ENCODE results near the gene PLEKHG5. TPM values are rescaled to one million over a fixed set of nuclear protein-coding genes. Genes with fewer than 3 reads are reported as not detected.
A peak's percentile ranks its signal among the peaks of the same experiment; 100 is the strongest.
"Not testable (repeated sequence)": the region's sequence is repeated elsewhere in the genome, so short reads cannot be mapped to it uniquely, and the experiment has no call there.

Gene PLEKHG5
- total RNA-seq, 2 donors from 2014 or later, result 11.6 to 21.4 TPM

GRCh38 chr1:6454856-6455751 lies 36.4 kb downstream of the PLEKHG5 start:
- TF ChIP-seq CTCF (IDR thresholded peaks at IDR 0.05), result peak in 1 of 4 experiments; percentile 18
- TF ChIP-seq POLR2AphosphoS5 (IDR thresholded peaks at IDR 0.05), result no peak
- intact Hi-C loops (cut with DNase I), result no loop called here
- Histone ChIP-seq H3K27me3 (replicated peaks; ENCODE audit: insufficient read depth) (peaks cover 16% of the 10 kb centered on the region), H3K27ac (no peak overlapping the region), H3K36me3 (no peaks in the 10 kb centered on the region), H3K4me3 (no peak overlapping the region), H3K9me3 (no peaks in the 10 kb centered on the region), H3K4me1 (replicated peaks) (no peaks in the 10 kb centered on the region)
- no peak for DNase-seq (ENCODE audit: low spot score)
- 8% methylated on average over 71 of the region's 115 CpGs for WGBS

GRCh38 chr1:6453895-6454855 lies 37.3 kb downstream of the PLEKHG5 start:
- H3K4me1 ChIP-seq (replicated peaks); intact Hi-C loops (cut with DNase I); DNase-seq (ENCODE audit: low spot score); H3K9me3 ChIP-seq; H3K36me3 ChIP-seq; H3K4me3 ChIP-seq; H3K27ac ChIP-seq: not testable (repeated sequence)
- WGBS, result 15% methylated on average over 64 of the region's 85 CpGs
- peaks cover 16% of the 10 kb centered on the region for H3K27me3 ChIP-seq (replicated peaks; ENCODE audit: insufficient read depth)

GRCh38 chr1:6450943-6451373 lies 40.5 kb downstream of the PLEKHG5 start:
- Histone ChIP-seq H3K36me3 (no peaks in the 10 kb centered on the region), H3K27ac (no peak overlapping the region), H3K4me3 (no peak overlapping the region), H3K4me1 (replicated peaks) (no peaks in the 10 kb centered on the region), H3K9me3 (no peaks in the 10 kb centered on the region), H3K27me3 (replicated peaks; ENCODE audit: insufficient read depth) (peaks cover 26% of the 10 kb centered on the region)
- no peak for DNase-seq (ENCODE audit: low spot score)
- TF ChIP-seq POLR2AphosphoS5 (IDR thresholded peaks at IDR 0.05), result no peak
- TF ChIP-seq CTCF (IDR thresholded peaks at IDR 0.05), result no peak
- TF ChIP-seq POLR2A (IDR thresholded peaks at IDR 0.05), result no peak
- WGBS, result 81% methylated on average over 6 of the region's 6 CpGs
- intact Hi-C loops (cut with DNase I), result no loop called here

- H3K27ac ChIP-seq; H3K4me3 ChIP-seq; DNase-seq (ENCODE audit: low spot score); H3K4me1 ChIP-seq (replicated peaks); intact Hi-C loops (cut with DNase I); H3K9me3 ChIP-seq; H3K36me3 ChIP-seq: not testable (repeated sequence)
- 67% methylated on average over 10 of the region's 10 CpGs for WGBS
- peaks cover 26% of the 10 kb centered on the region for H3K27me3 ChIP-seq (replicated peaks; ENCODE audit: insufficient read depth)
Observed at GRCh38 chr1:6450486-6450885, 41.0 kb downstream of the PLEKHG5 start.

GRCh38 chr1:6450005-6450450 lies 41.4 kb downstream of the PLEKHG5 start:
- Histone ChIP-seq H3K4me3 (no peak overlapping the region), H3K27me3 (replicated peaks; ENCODE audit: insufficient read depth) (peaks cover 26% of the 10 kb centered on the region), H3K27ac (no peak overlapping the region), H3K4me1 (replicated peaks) (no peaks in the 10 kb centered on the region), H3K36me3 (no peaks in the 10 kb centered on the region), H3K9me3 (no peaks in the 10 kb centered on the region)
- 49% methylated on average over 7 of the region's 7 CpGs for WGBS
- TF ChIP-seq CTCF (IDR thresholded peaks at IDR 0.05), result no peak
- no peak for TF ChIP-seq POLR2A (IDR thresholded peaks at IDR 0.05)
- TF ChIP-seq POLR2AphosphoS5 (IDR thresholded peaks at IDR 0.05), result no peak
- DNase-seq (ENCODE audit: low spot score), result no peak
- intact Hi-C loops (cut with DNase I), result no loop called here

All from prostate gland (tissue), 2 donors.